ENCODE data around the gene JMJD1C.

Gene JMJD1C

DNA sequence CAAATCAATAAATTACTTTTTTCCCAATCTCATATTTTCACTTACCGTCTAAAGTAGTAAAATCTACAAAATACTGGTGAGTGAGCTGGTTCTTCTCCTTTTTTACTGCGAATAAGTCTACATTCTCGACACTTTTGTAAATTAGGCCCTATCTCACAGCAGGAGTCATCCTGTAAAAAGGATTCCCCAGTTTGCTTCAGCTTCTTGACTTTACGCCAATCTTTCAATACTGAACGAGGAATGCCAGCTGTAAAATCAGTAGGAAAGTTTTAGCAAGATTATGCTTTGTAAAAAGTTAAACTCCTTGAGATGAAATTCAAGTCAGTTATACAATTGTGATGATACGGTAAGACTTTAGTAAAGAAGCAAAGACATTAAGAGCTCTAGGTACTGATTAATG, 265.3 kb downstream of the JMJD1C start:
- Histone ChIP-seq H3K4me2 (ENCODE audit: low read length, poor library complexity, severe bottlenecking) (no peak overlapping the region), H3K4ac (ENCODE audit: low read depth in 1 of 2, low read length in 2 of 2) (no peak overlapping the region), H3K79me1 (replicated peaks; ENCODE audit: low read length, poor library complexity, severe bottlenecking) (peaks cover 7% of the 10 kb centered on the region), H2BK5ac (ENCODE audit: low read depth, low read length, poor library complexity, severe bottlenecking) (no peak overlapping the region), H3K23ac (ENCODE audit: low read length in 2 of 2) (no peak overlapping the region), H3K4me3 (ENCODE audit: insufficient read depth in 1 of 2, low read depth in 1 of 2, low read length in 2 of 2) (no peak overlapping the region), H2BK15ac (ENCODE audit: low read depth, poor library complexity, severe bottlenecking) (no peak overlapping the region), H3K14ac (ENCODE audit: low read length in 2 of 2) (no peak overlapping the region), H3K4me1 (ENCODE audit: control insufficient read depth, insufficient read depth, low read depth, low read length) (no peaks in the 10 kb centered on the region), H3K27me3 (ENCODE audit: control insufficient read depth in 1 of 2, insufficient read depth in 1 of 2, low read length in 2 of 2) (no peaks in the 10 kb centered on the region), H2BK12ac (ENCODE audit: low read length in 2 of 2) (no peak overlapping the region), H3K9ac (ENCODE audit: low read length) (no peak overlapping the region), H3K9me3 (ENCODE audit: control insufficient read depth, low read length) (no peaks in the 10 kb centered on the region), H3K27ac (ENCODE audit: low read length, poor library complexity, severe bottlenecking) (no peak overlapping the region), H4K91ac (ENCODE audit: low read length) (no peak overlapping the region), H2AFZ (ENCODE audit: low read depth, low read length) (no peak overlapping the region), H4K8ac (ENCODE audit: low read length) (no peak overlapping the region), H3K18ac (ENCODE audit: low read depth in 1 of 2, low read length in 2 of 2) (no peak overlapping the region), H3K36me3 (ENCODE audit: control insufficient read depth in 1 of 2, insufficient read depth in 2 of 2, low read depth in 1 of 2, low read length in 2 of 2) (peaks cover 10 to 74% of the 10 kb centered on the region in 2 experiments), H2BK120ac (ENCODE audit: low read depth, low read length) (no peak overlapping the region), H2AK5ac (ENCODE audit: low read length, severe bottlenecking) (no peak overlapping the region)
- DNase-seq: no peak
- WGBS: 99% methylated on average over 5 of the region's 6 CpGs

GRCh38 chr10:63199716-63200115, 266.1 kb downstream of the JMJD1C start:
- DNase-seq: no peak
- H3K36me3 ChIP-seq (ENCODE audit: control insufficient read depth in 1 of 2, insufficient read depth in 2 of 2, low read depth in 1 of 2, low read length in 2 of 2): peaks cover 13 to 74% of the 10 kb centered on the region in 2 experiments
- H2AK5ac ChIP-seq (ENCODE audit: low read length, severe bottlenecking): no peak overlapping the region
- no peak overlapping the region for H3K23ac ChIP-seq (ENCODE audit: low read length in 2 of 2)
- H2BK12ac ChIP-seq (ENCODE audit: low read length in 2 of 2): no peak overlapping the region
- no peak overlapping the region for H3K4me3 ChIP-seq (ENCODE audit: insufficient read depth in 1 of 2, low read depth in 1 of 2, low read length in 2 of 2)
- WGBS: 84% methylated on average over 2 of the region's 2 CpGs
- H2BK5ac ChIP-seq (ENCODE audit: low read depth, low read length, poor library complexity, severe bottlenecking): no peak overlapping the region
- H3K4me2 ChIP-seq (ENCODE audit: low read length, poor library complexity, severe bottlenecking): no peak overlapping the region
- H3K4ac ChIP-seq (ENCODE audit: low read depth in 1 of 2, low read length in 2 of 2): no peak overlapping the region
- H2AFZ ChIP-seq (ENCODE audit: low read depth, low read length): no peak overlapping the region
- no peak overlapping the region for H4K91ac ChIP-seq (ENCODE audit: low read length)
- no peak overlapping the region for H3K18ac ChIP-seq (ENCODE audit: low read depth in 1 of 2, low read length in 2 of 2)
- no peaks in the 10 kb centered on the region for H3K4me1 ChIP-seq (ENCODE audit: control insufficient read depth, insufficient read depth, low read depth, low read length)
- no peaks in the 10 kb centered on the region for H3K27me3 ChIP-seq (ENCODE audit: control insufficient read depth in 1 of 2, insufficient read depth in 1 of 2, low read length in 2 of 2)
- no peak overlapping the region for H3K27ac ChIP-seq (ENCODE audit: low read length, poor library complexity, severe bottlenecking)
- peaks cover 8% of the 10 kb centered on the region for H3K79me1 ChIP-seq (replicated peaks; ENCODE audit: low read length, poor library complexity, severe bottlenecking)
- H4K8ac ChIP-seq (ENCODE audit: low read length): no peak overlapping the region
- H2BK15ac ChIP-seq (ENCODE audit: low read depth, poor library complexity, severe bottlenecking): no peak overlapping the region
- no peak overlapping the region for H3K9ac ChIP-seq (ENCODE audit: low read length)
- no peaks in the 10 kb centered on the region for H3K9me3 ChIP-seq (ENCODE audit: control insufficient read depth, low read length)
- H2BK120ac ChIP-seq (ENCODE audit: low read depth, low read length): no peak overlapping the region
- H3K14ac ChIP-seq (ENCODE audit: low read length in 2 of 2): no peak overlapping the region

DNA sequence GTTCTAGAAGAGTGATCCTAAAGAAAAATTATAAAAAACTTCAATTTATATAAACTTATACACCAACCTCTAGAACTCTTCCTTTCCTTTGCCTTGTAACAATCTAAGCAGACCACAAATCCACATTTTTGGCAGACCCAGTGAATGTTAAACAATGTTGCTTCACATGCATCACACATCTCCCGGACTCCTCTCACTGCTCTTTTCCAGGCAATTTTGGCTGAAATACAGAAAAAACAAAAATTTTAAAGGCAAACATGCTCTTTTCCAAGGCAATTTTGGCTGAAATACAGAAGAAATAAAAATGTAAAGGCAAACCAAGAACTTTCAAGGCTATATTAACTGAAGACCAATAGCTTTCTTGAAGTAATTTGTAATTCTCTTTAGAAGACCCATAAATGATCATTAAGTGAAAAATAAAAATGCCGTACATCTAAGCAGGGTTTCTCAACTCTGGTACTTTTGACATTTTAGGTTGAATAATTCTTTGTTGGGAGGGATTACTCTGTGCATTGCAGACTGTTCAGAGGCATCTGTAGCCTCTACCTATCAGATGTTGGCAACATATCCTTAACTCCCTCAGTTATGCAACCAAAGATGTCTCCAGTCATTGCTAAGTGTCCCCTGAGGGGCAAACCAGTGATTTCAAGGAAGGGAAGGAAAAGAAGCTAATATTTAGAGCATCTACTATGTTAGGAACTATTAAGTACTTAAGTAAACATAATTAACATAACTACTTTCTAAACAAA, 268.3 kb downstream of the JMJD1C start:
- no peak overlapping the region for H4K8ac ChIP-seq (ENCODE audit: low read length)
- no peak overlapping the region for H2BK120ac ChIP-seq (ENCODE audit: low read depth, low read length)
- no peak overlapping the region for H2AK5ac ChIP-seq (ENCODE audit: low read length, severe bottlenecking)
- no peaks in the 10 kb centered on the region for H3K9me3 ChIP-seq (ENCODE audit: control insufficient read depth, low read length)
- no peak overlapping the region for H3K4me2 ChIP-seq (ENCODE audit: low read length, poor library complexity, severe bottlenecking)
- no peak overlapping the region for H3K18ac ChIP-seq (ENCODE audit: low read depth in 1 of 2, low read length in 2 of 2)
- no peak overlapping the region for H3K4me3 ChIP-seq (ENCODE audit: insufficient read depth in 1 of 2, low read depth in 1 of 2, low read length in 2 of 2)
- peak overlapping the region; percentile 42 for H3K9ac ChIP-seq (ENCODE audit: low read length)
- no peak overlapping the region for H2BK5ac ChIP-seq (ENCODE audit: low read depth, low read length, poor library complexity, severe bottlenecking)
- H3K14ac ChIP-seq (ENCODE audit: low read length in 2 of 2): no peak overlapping the region
- 93% methylated on average over 2 of the region's 2 CpGs for WGBS
- no peak overlapping the region for H3K23ac ChIP-seq (ENCODE audit: low read length in 2 of 2)
- no peak overlapping the region for H3K27ac ChIP-seq (ENCODE audit: low read length, poor library complexity, severe bottlenecking)
- H2AFZ ChIP-seq (ENCODE audit: low read depth, low read length): no peak overlapping the region
- no peak overlapping the region for H3K4ac ChIP-seq (ENCODE audit: low read depth in 1 of 2, low read length in 2 of 2)
- DNase-seq: no peak
- no peaks in the 10 kb centered on the region for H3K27me3 ChIP-seq (ENCODE audit: control insufficient read depth in 1 of 2, insufficient read depth in 1 of 2, low read length in 2 of 2)
- no peak overlapping the region for H2BK15ac ChIP-seq (ENCODE audit: low read depth, poor library complexity, severe bottlenecking)
- no peaks in the 10 kb centered on the region for H3K4me1 ChIP-seq (ENCODE audit: control insufficient read depth, insufficient read depth, low read depth, low read length)
- H3K79me1 ChIP-seq (replicated peaks; ENCODE audit: low read length, poor library complexity, severe bottlenecking): peaks cover 10% of the 10 kb centered on the region
- H4K91ac ChIP-seq (ENCODE audit: low read length): no peak overlapping the region
- H2BK12ac ChIP-seq (ENCODE audit: low read length in 2 of 2): no peak overlapping the region
- H3K36me3 ChIP-seq (ENCODE audit: control insufficient read depth in 1 of 2, insufficient read depth in 2 of 2, low read depth in 1 of 2, low read length in 2 of 2): peaks cover 13 to 78% of the 10 kb centered on the region in 2 experiments

DNA sequence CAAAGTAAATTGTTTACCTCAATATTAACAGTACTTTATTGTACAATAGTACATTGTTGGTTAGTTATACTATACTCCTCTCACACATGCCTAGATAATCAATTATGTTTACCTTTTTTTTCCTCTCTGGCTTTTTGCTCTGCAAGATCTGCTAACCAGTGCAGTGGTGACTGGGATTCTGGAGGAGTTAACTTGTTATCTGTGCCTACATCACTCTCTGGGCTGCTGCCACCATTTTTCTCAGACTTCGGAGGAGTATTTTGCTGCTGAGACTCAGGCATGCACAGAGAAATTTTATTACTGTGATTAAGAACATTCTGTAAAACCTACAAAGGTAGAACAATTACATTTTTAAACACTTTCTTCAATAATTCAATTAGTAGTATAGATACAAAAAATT, 273.0 kb downstream of the JMJD1C start:
- Histone ChIP-seq H3K4me1 (ENCODE audit: control insufficient read depth, insufficient read depth, low read depth, low read length) (no peaks in the 10 kb centered on the region), H3K4me2 (ENCODE audit: low read length, poor library complexity, severe bottlenecking) (no peak overlapping the region), H3K36me3 (ENCODE audit: control insufficient read depth in 1 of 2, insufficient read depth in 2 of 2, low read depth in 1 of 2, low read length in 2 of 2) (peaks cover 22 to 85% of the 10 kb centered on the region in 2 experiments), H3K4ac (ENCODE audit: low read depth in 1 of 2, low read length in 2 of 2) (no peak overlapping the region), H3K9me3 (ENCODE audit: control insufficient read depth, low read length) (no peaks in the 10 kb centered on the region), H2BK5ac (ENCODE audit: low read depth, low read length, poor library complexity, severe bottlenecking) (no peak overlapping the region), H3K9ac (ENCODE audit: low read length) (no peak overlapping the region), H2BK120ac (ENCODE audit: low read depth, low read length) (no peak overlapping the region), H4K8ac (ENCODE audit: low read length) (no peak overlapping the region), H2AK5ac (ENCODE audit: low read length, severe bottlenecking) (no peak overlapping the region), H4K91ac (ENCODE audit: low read length) (no peak overlapping the region), H2AFZ (ENCODE audit: low read depth, low read length) (no peak overlapping the region), H3K23ac (ENCODE audit: low read length in 2 of 2) (no peak overlapping the region), H3K79me1 (replicated peaks; ENCODE audit: low read length, poor library complexity, severe bottlenecking) (peaks cover 14% of the 10 kb centered on the region), H3K14ac (ENCODE audit: low read length in 2 of 2) (no peak overlapping the region), H3K27me3 (ENCODE audit: control insufficient read depth in 1 of 2, insufficient read depth in 1 of 2, low read length in 2 of 2) (no peaks in the 10 kb centered on the region), H3K4me3 (ENCODE audit: insufficient read depth in 1 of 2, low read depth in 1 of 2, low read length in 2 of 2) (no peak overlapping the region), H3K27ac (ENCODE audit: low read length, poor library complexity, severe bottlenecking) (no peak overlapping the region), H3K18ac (ENCODE audit: low read depth in 1 of 2, low read length in 2 of 2) (no peak overlapping the region), H2BK15ac (ENCODE audit: low read depth, poor library complexity, severe bottlenecking) (no peak overlapping the region), H2BK12ac (ENCODE audit: low read length in 2 of 2) (no peak overlapping the region)
- WGBS: 89% methylated on average over 1 of the region's 1 CpG
- no peak for DNase-seq
